HUES6 (cell line): ENCODE results near the gene LENEP.

Experiments
- H3K27ac ChIP-seq: 2 replicates; pipeline ENCODE4 v1.7.0; 2013; ENCODE audit warnings: low read depth, mild to moderate bottlenecking, low read length, inconsistent platforms
- H3K27me3 ChIP-seq: 2 replicates; pipeline ENCODE4 v1.6.1; 2013; ENCODE audit warnings: low read length; ENCODE audit not compliant: control insufficient read depth, insufficient read depth
- H3K36me3 ChIP-seq: 2 replicates; pipeline ENCODE4 v1.6.1; 2013; ENCODE audit warnings: low read length; ENCODE audit not compliant: control insufficient read depth, insufficient read depth
- H3K4me1 ChIP-seq: 2 replicates; pipeline ENCODE4 v1.6.1; 2013; ENCODE audit warnings: low read length; ENCODE audit not compliant: control insufficient read depth, insufficient read depth
- H3K4me3 ChIP-seq: 2 replicates; pipeline ENCODE4 v1.5.1; 2013; ENCODE audit warnings: low read depth, low read length
- H3K9ac ChIP-seq: one replicate; pipeline ENCODE4 v1.6.1; 2013; ENCODE audit warnings: mild to moderate bottlenecking, low read length
- H3K9me3 ChIP-seq: 2 replicates; pipeline ENCODE4 v1.6.1; 2013; ENCODE audit warnings: low read depth, low read length; ENCODE audit not compliant: control insufficient read depth, insufficient read depth

The LENEP gene

DNA sequence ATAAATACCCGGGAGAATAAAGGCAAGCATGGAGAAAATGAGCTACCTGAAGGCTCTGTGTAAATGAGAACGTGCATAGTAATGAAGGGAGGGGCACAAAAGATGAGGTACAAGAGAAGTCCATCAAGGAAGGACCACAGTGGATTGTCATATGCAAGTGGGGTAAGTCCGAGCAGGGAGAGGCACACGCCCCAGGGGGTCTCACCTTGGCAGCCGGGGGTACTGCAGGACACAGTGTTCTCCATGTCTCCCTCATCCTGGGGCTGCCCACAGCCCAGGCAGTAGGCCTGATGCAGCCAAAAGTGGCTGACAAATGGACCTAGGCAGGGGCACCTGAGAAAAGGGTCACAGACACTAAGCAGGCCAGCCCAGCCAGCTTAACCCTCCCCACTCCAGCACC lies 30.2 kb downstream of the LENEP start:
- Histone ChIP-seq H3K4me3 (no peak overlapping the region), H3K9ac (no peak overlapping the region), H3K4me1 (peaks cover 5% of the 10 kb centered on the region; the same call in 1 of the 2 replicates), H3K9me3 (no peaks in the 10 kb centered on the region), H3K27ac (no peak overlapping the region), H3K36me3 (no peaks in the 10 kb centered on the region), H3K27me3 (no peaks in the 10 kb centered on the region)

GRCh38 chr1:155024315-155024714 lies 30.9 kb downstream of the LENEP start:
- Histone ChIP-seq H3K4me3 (no peak overlapping the region), H3K36me3 (no peaks in the 10 kb centered on the region), H3K9ac (no peak overlapping the region), H3K27ac (no peak overlapping the region), H3K9me3 (no peaks in the 10 kb centered on the region), H3K4me1 (peaks cover 5% of the 10 kb centered on the region; the same call in 1 of the 2 replicates), H3K27me3 (no peaks in the 10 kb centered on the region)

DNA sequence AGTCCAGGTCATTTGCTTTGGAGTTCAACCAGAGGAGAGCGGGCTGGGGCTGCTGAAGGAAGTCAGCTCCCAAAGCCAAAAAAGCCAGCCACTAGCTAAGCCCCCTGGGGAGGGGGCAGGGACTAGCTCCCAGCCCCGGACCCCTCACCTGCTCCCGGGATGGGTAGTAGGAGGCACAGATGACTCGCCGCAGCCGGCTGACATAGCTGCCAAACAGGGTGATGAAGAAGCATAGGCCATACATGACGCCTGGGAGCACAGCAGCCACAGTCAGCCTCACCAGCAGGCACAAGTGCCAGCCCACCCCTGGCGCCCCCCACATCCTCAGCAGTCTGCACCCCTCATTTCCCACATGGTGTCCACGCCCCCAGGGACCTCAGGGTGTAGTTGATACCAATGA lies 32.8 kb downstream of the LENEP start:
- no peak overlapping the region for H3K4me3 ChIP-seq
- no peaks in the 10 kb centered on the region for H3K9me3 ChIP-seq
- H3K4me1 ChIP-seq, result peaks cover 5% of the 10 kb centered on the region; the same call in 1 of the 2 replicates
- no peaks in the 10 kb centered on the region for H3K27me3 ChIP-seq
- no peak overlapping the region for H3K9ac ChIP-seq
- no peak overlapping the region for H3K27ac ChIP-seq
- H3K36me3 ChIP-seq, result no peaks in the 10 kb centered on the region

DNA sequence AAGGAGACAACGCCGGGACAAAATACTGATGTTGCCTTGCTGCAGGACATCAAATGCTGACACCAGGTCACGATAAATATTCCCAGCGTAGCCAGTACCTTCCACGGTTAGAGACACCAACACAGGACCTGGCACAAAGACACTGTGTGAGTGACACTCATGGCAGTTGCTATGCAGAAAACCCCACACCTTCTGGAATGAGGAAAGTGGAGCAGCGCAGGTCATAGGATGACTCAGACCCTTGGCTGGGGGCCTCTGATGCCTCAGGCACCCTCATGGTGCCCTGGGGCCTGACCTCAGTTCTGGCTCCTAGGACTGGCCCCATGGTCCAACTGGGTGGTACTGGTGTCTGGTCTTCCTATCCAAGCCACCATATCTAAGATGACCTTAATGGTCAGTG lies 33.2 kb downstream of the LENEP start:
- no peaks in the 10 kb centered on the region for H3K9me3 ChIP-seq
- no peaks in the 10 kb centered on the region for H3K36me3 ChIP-seq
- no peaks in the 10 kb centered on the region for H3K27me3 ChIP-seq
- H3K4me3 ChIP-seq, result no peak overlapping the region
- peaks cover 5% of the 10 kb centered on the region; the same call in 1 of the 2 replicates for H3K4me1 ChIP-seq
- H3K9ac ChIP-seq, result no peak overlapping the region
- no peak overlapping the region for H3K27ac ChIP-seq

DNA sequence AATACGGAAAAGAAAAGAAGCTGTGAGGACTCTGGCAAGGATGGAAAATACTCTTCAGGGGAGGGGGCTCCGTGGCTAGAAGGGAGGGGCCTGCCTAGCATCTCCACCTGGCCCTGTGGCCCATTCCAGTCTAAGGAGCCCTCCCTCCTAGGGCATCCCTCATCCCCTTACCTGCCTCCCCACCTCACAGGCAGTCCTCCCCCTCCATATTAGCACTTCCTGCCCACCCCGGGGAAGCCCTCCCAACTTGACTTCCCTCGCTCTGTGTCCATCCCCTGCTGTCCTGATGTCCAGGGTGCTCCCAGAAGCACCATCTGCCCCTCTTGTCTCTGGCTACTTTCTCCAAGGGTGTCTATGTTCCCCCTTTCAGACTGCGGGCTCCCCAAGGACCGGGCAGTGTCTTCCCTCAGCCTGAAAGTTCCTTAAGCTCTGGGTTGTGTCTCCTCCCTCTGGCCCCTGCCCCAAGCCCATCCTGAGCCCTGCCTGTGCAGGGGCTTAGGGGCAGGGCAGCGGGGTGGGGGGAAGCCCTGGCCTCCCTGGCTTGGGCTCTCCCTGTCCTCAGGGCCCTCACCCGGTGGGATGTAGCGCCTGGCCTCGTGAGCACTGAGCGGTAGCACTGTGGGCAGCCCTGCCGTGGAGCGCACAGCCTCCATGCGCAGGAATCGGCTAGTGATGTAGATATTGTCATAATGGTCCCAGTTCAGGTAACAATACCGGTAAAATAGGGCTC lies 36.3 kb downstream of the LENEP start:
- Histone ChIP-seq H3K36me3 (no peaks in the 10 kb centered on the region), H3K9me3 (no peaks in the 10 kb centered on the region), H3K4me1 (peaks cover 5% of the 10 kb centered on the region; the same call in 1 of the 2 replicates), H3K9ac (no peak overlapping the region), H3K27me3 (no peaks in the 10 kb centered on the region), H3K27ac (no peak overlapping the region), H3K4me3 (no peak overlapping the region)

- H3K27me3 ChIP-seq, result no peaks in the 10 kb centered on the region
- no peaks in the 10 kb centered on the region for H3K9me3 ChIP-seq
- H3K4me1 ChIP-seq, result peaks cover 5% of the 10 kb centered on the region; the same call in 1 of the 2 replicates
Observed at GRCh38 chr1:155030243-155030795, 36.9 kb downstream of the LENEP start.

GRCh38 chr1:155030899-155031298 lies 37.5 kb downstream of the LENEP start:
- Histone ChIP-seq H3K36me3 (no peaks in the 10 kb centered on the region), H3K9ac (no peak overlapping the region), H3K4me3 (no peak overlapping the region), H3K4me1 (peaks cover 5% of the 10 kb centered on the region; the same call in 1 of the 2 replicates), H3K9me3 (no peaks in the 10 kb centered on the region), H3K27me3 (no peaks in the 10 kb centered on the region), H3K27ac (no peak overlapping the region)

More at GRCh38 chr1:155030243-155030795, 36.9 kb downstream of the LENEP start:
- no peak overlapping the region for H3K27ac ChIP-seq
- H3K4me3 ChIP-seq, result no peak overlapping the region
- no peak overlapping the region for H3K9ac ChIP-seq
- H3K36me3 ChIP-seq, result no peaks in the 10 kb centered on the region

DNA sequence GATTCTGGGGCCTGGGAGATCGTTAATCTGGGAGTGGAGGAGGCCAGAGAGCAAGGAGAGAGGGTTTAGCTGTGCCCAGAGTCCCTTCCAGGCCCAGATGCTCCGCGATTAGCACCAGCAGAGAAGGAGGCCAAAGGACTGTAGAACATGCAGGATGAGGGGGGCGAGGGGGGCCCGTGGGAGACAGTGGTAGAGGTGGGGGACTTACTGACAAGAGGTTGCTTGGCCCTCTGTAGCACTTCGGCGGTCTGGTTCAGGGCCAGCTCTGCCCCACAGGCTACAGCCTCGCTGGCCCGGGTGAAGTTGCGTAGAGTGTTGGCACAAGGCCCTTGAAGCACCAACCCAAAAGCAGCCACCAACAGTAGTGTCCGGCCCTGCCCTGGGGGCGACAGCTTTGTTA lies 39.5 kb downstream of the LENEP start:
- no peak overlapping the region for H3K27ac ChIP-seq
- H3K27me3 ChIP-seq, result no peaks in the 10 kb centered on the region
- H3K4me1 ChIP-seq, result no peaks in the 10 kb centered on the region
- H3K4me3 ChIP-seq, result no peak overlapping the region
- H3K9ac ChIP-seq, result no peak overlapping the region
- H3K9me3 ChIP-seq, result no peaks in the 10 kb centered on the region
- H3K36me3 ChIP-seq, result no peaks in the 10 kb centered on the region

GRCh38 chr1:155033524-155033923 lies 40.1 kb downstream of the LENEP start, which contains the start of the genes DCST1 and DCST2:
Gene DCST1 (plus strand): TSS chr1:155033824. CDS start chr1:155034037, 213 bp downstream.
Gene DCST2 (minus strand): TSS chr1:155033781. CDS start chr1:155033701, 80 bp downstream.
- Histone ChIP-seq H3K4me1 (peaks cover 4% of the 10 kb centered on the region; the same call in 1 of the 2 replicates), H3K36me3 (no peaks in the 10 kb centered on the region), H3K27ac (no peak within 1 kb of the TSS), H3K27me3 (no peaks in the 10 kb centered on the region; the same call in 1 of the 2 replicates), H3K9ac (no peak within 1 kb of the TSS), H3K4me3 (no peak within 1 kb of the TSS), H3K9me3 (no peaks in the 10 kb centered on the region)

GRCh38 chr1:155034318-155035208 lies 41.2 kb downstream of the LENEP start:
- no peak overlapping the region for H3K4me3 ChIP-seq
- H3K27ac ChIP-seq, result no peak overlapping the region

More at GRCh38 chr1:155034318-155035208, 41.2 kb downstream of the LENEP start:
- no peaks in the 10 kb centered on the region; the same call in 1 of the 2 replicates for H3K27me3 ChIP-seq
- peaks cover 4% of the 10 kb centered on the region; the same call in 1 of the 2 replicates for H3K4me1 ChIP-seq
- no peaks in the 10 kb centered on the region for H3K36me3 ChIP-seq
- no peak overlapping the region for H3K9ac ChIP-seq
- H3K9me3 ChIP-seq, result no peaks in the 10 kb centered on the region
